ENCODE data around the gene BSDC1.
"Not testable (repeated sequence)": the region's sequence is repeated elsewhere in the genome, so short reads cannot be mapped to it uniquely, and the experiment has no call there.

BSDC1 gene, protein sequence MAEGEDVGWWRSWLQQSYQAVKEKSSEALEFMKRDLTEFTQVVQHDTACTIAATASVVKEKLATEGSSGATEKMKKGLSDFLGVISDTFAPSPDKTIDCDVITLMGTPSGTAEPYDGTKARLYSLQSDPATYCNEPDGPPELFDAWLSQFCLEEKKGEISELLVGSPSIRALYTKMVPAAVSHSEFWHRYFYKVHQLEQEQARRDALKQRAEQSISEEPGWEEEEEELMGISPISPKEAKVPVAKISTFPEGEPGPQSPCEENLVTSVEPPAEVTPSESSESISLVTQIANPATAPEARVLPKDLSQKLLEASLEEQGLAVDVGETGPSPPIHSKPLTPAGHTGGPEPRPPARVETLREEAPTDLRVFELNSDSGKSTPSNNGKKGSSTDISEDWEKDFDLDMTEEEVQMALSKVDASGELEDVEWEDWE

DNA sequence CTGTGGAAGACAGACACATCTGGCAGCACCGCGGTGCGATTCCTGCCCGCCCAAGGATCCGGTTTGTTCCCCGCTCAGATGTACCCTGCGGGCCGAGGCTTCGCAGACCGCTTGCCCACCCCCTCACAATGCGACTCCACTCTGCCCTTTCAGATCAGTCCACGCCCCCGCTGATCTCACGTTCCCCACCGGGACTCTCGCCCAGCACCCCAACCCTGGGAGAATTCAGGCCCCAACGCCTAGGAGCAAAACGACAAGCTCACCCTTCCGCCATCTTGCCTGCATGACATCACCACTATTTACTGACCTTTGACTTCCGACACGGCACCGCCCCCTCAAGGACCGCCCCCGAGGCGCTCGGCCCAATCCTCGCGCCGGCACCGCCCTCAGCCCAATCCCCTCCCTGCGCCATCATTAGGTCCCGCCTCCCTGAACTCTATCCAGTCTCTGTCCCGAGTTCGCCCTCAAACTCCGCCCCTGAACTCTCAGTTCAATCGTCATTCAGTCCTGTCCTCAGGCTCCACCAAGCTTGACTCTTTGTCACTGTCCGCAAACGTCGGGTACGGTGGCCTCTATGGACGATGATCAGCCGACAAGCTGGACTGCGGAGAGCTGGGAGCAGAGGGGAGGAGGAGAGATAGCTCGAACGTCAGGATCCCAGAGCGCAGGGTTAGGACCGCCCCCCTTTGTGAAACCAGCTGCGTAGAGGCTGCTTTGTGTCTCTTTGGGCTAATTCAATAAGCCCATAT is at the start of gene BSDC1:
TSS of gene BSDC1 (minus strand) at position 301 of the 749 bp plus-strand sequence. CDS start at position 274, 27 bp downstream.
- peak; percentile 98 for DNase-seq

DNA sequence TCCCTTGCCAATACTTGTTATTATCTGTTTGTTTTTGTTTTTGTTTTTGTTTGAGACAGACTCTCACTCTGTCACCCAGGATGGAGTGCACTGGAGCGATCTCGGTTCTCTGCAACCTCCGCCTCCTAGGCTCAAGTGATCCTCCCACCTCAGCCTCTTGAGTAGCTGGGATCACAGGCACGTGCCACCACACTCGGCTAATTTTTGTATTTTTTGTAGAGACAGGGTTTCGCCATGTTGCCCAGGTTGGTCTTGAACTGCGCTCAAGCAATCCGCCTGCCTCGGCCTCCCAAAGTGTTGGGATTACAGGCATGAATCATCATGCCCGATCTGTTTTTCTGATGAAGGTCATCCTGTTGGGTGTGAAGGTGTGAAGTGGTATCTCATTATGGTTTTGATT is 47.2 kb upstream of the BSDC1 start:
- not testable (repeated sequence) for DNase-seq

DNA sequence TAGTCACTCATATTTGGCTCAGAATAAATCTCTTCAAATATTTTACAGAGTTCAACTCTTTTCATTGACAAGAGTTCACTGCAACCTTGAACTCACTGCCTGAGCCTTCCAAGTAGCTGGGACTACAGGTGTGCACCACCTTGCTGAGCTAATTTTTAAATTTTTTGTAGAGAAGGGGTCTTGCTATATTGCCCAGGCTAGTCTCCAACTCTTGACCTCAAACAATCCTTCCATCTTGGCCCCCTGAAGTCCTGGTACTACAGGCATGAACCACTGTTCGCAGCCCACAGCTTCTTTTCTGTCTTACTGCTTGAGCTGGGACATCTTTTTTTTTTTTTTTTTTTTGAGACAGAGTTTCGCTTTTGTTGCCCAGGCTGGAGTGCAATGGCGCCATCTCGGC is 44.5 kb upstream of the BSDC1 start:
- not testable (repeated sequence) for DNase-seq

DNA sequence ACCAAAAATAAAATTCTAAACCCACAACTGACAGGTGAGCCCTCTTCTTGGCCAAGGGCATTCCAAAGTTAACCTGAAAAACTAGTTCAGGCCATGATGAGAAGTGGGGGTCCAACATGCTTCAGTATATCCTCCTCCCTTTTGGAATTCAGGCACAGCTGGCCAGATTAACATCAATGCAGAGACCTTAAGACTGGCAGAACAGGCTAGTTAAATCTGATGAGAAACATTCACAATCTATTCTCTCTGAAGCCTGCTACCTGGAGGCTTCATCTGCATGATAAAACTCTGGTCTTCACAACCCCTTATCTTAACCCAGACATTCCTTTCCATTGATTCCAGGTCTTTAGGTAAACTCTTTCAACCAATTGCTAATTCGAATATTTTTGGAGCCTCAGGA is 43.9 kb upstream of the BSDC1 start:
- DNase-seq, result no peak

DNA sequence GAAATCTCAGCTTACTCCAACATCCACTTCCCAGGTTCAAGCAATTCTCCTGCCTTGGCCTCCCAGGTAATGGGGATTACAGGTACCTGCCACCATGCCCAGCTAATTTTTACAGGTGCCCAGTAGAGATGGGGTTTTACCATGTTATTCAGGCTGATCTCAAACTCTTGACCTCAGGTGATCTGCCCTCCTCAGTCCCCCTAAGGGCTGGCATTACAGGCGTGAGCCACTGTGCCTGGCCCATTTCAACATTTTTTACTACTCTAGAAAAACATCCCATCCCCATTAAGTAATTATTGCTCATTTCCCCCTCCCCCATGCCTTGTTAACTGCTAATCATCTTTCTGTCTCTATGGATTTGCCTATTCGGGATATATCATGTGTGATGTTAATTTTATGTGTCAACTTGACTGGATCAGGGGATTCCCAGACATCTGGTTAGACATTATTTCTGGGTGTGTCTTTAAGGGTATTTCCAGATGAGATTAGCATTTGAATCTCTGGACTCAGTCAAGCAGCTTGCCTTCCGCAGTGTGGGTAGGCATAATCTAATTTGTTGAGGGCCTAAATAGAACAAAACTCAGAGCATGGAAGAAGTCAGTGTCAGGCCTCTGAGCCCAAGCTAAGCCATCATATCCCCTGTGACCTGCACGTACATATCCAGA is 37.6 kb upstream of the BSDC1 start:
- DNase-seq, result no peak

DNA sequence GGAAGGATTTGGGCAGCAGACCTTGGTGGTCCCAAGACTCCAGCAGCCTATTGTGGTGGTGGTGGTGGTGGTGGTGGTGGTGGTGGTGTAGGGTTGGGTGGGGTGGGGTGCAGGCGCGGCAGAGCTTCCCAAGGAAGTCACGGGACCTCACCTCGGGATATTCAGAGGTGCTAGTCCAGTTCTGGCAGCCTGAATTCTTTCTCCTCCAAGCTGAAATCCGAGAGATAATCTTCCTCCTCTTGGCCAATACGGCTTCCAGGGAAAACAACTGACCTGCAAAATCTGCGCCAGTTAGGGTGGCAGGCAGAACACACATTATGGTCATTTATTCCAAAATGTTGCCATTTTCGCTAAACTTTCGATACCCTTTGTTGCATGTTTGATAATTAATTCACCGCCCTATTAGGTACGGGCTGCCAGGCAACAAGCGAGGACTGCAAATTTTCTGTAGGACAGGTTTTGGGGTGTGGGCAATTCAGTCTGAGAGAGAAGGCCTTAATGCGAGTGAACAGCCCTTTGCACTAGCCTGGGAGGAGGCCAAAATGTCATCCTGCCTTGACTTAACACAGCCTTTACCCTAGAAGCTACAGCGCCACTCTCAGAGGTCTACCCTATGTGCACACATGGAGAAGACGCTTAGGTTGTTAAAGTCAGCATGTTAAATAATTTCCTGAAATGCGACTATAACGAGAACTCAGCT is 33.2 kb upstream of the BSDC1 start:
- DNase-seq, result no peak

DNA sequence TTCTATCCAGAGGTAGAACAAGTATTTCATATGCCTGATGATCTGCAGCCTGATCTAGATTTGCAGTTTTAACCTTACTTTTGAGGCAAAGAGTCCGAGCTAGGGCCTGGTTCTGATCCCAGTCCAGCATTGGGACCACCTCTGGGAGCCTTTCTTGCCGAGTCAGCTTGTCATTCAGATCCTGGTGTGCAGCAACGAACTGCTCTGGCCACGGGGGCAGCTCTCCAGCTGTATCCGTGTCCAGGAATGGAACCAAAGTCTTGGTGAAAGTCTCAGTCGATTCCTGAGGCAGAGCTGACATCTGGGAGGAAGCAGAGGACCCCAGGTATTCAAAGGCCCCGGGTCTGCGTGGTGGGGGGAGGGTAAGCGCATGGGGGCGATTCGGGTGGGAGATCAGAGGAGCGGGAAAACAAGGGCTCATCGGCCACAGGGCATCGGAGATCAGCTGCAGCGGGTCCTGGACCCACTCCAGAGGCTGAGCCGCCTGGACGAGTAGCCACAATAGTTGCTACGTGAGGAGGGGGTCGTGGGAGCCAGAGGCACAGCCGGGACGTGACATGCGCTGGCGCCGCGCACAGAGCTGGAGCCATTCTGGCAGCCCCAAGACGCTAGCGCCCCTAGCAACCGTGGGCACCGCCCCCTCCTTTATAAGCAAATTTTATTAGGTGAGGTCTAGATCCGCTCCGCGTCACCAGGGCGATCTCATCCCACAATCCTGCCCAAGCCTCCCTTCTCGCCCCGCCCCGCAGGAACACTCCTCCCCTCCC is 32.4 kb upstream of the BSDC1 start:
- DNase-seq, result no peak

DNA sequence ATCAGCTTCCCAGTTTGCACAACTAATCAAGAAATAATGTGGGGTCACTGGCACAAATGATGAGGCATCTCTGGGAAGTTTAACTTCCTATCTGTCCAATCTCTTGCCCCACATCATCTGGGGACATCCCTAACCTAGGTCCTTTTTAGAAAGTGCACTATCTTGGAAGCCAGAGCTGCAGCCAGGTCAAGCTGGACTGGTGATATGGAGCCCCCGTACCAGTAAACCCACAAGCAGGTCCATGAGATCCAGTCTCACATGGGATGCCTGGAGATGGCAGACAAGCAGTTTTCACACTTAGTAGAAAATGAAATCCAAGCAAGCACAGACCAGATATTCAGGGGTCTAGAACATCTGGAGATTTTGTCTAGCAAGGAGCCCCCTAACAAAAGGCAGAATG is 27.5 kb upstream of the BSDC1 start:
- no peak for DNase-seq

DNA sequence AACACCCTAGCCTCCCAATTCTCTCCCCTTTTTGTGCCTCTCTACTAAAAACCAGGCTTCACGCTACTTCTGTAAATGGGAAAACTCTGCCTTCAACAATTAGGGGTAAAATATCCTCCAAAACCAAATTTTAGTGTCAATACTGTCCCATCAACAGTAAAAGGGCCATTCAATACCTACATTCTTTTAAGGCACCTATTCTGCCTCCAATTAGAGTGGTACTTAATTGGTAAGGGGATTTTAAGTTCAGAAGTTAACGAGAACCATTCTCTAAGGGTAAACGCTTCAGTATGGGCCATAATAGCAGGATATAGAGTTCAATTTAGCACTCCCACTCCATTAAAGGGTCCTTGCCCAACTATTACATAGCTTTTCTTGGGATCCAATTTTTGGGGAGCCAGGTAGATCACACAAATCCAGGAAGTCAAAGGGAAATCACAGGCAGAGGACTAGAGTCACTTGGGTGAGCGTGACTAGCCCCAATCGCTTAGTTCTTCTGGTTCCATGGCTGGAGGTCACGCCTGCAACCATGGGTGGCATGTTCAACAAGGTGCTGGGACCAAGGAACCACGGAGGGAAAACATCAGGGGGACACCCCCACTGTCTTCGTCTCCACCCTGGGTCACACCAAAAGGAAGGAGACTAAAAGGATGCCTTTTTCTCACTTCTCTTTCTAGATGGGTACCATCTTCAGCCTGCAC is 20.1 kb upstream of the BSDC1 start:
- DNase-seq, result no peak

DNA sequence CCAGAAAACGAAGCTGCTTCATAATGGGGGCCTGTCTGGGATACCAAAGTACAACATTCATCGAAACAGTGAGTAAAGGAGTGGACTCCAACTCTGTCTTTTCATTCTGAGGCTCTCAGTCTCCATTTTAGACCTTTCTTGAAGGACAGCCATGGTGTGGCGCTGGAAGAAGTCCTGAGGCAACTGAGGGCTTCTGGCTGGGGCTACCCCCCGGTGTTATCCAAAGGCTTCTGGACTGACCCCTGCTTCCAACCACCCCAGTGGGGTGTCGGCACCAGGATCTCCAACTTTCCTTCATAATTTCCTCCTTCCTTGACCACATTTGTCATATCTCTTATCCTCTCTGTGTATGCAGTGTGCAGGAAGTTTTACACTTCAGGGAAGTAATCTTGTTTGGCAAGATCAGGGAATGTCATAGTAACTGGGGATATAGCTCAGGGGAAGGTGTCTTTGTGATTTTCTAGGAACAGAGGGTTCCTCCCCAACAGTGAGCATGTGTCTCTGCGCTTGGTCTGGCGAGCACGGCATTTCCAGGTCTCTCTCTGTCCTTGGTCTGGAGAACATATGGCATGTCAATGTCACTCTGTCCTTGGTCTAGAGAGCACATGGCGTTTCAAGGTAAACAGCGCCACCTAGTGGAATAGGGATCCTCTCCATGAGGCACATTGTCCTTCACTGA is 19.4 kb upstream of the BSDC1 start:
- peak; percentile 85 for DNase-seq

DNA sequence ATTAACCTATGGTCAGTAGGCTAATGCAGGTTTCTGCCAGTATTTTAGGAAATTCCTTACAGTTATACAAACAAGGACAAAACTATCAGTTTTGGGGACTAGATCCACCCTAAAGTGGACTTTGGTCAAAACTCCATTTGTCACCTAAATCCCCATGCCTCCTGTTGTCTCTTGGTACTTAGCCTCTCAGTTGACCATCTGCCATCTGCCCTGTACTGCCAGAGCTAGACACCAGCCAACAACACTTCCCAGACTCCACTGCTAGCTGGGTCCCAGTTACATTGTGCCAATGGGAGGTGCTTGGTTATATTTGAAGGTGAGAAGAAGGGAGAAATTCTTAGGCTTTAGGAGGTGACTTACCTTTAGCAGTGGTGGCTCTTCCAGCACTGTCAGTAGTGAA is 17.0 kb upstream of the BSDC1 start:
- no peak for DNase-seq

DNA sequence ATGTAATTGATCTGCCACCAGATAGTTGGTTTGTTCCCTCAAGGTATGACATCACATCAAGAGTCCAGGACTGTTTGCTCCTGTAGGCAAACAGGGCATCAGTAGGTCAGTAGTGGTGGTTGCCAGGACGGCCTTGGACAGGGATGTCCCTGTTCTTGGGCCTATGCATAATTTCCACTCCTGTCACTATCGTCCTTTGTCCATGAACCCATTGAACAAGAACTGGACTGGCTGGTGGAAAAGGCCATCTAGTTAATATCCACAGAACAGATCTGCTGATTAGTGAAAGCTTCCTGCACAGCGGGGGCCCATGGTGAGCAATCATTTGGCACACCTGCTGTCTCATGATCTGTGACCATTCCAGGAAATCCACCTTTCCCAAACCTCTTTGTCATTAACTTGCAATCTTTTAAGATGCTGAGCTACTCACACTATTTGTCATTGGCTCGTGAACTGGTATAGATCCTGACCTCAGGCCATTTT is 12.4 kb upstream of the BSDC1 start:
- no peak for DNase-seq

DNA sequence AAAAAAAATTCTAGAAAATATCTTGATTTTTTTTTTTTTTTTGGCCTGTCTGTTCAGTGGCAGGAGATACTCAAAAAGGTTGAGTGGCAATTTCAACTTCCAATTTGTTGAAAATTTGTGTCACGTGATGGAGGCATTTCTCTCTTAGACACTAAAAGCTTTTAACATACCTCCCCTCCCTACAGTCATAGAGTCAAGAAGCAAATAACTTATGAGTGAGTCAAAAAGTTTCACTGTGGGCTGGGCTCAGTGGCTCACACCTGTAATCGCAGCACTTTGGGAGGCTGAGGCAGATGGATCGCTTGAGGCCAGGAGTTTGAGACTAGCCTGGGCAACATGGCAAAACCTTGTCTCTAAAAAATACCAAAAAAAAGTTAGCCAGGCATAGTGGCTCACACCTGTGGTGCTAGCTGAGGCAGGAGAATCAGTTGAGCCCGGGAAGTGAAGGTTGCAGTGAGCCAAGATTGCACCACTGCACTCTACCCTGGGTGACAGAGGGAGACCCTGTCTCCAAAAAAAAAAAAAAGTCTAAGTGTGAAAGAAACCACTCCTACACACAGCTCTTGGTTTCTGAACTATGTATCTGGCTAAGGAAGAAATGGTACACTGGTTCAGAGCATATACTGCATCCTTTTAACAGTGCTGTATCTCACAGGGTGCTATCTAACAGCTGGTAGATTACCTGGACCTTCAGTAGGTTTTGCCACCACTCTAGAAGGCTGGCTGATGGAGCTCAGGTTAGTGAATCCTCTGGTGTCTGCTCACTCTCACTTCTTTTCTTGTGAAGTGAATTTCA is 11.6 kb upstream of the BSDC1 start:
- no peak for DNase-seq

DNA sequence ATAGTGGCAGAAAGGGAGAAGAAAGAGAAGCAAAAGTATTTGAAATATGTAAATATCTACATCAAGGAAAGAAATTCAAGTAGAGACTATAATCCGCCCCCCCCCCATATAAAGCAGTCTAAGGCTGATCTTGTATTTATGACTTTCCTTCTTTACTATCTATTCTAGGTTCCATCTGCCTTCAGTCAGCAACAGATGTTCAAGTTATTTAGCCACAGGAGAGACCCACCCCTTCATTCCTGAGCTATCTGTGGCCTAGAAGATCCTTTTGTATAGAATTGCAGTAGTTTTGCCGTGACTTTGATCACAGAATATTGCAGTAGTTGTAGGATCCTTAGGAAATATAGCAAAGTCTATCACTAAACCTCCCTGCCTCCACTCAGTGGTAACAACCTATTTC is 10.7 kb upstream of the BSDC1 start:
- no peak for DNase-seq

DNA sequence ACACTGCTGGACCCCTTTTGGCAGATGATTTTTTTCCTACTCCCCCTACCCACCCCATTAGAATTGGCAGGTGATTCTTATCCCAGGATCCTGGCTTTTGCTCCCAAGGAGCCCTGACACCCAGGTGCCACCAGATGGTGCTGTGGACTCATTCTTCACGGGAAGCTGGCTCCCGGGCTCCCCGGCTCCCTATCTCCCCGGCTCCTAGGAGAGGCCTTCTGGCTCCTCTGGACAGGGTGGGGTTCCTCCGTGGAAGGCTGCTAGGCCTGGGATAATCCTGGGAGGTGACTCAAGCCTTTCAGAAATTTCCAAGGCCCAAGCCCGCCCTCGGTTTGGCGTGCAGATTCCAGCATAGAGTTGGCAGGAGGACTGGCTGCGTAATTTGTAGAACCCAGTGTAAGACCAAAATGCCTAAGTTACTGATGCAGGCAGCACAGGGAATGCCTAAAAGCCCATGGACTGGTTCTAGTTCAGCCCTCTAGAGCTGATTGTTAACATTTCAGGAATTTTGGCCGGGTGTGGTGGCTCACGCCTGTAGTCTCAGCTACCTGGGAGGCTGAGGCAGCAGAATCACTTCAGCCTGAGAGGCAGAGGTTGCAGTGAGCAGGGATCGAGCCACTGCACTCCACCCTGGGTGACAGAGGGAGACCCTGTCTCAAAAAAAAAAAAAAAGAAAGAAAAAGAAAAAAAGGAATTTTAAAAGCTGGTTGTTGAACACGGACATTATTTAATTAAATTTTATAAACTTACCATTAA is 6.8 kb upstream of the BSDC1 start:
- DNase-seq, result peak; percentile 58

DNA sequence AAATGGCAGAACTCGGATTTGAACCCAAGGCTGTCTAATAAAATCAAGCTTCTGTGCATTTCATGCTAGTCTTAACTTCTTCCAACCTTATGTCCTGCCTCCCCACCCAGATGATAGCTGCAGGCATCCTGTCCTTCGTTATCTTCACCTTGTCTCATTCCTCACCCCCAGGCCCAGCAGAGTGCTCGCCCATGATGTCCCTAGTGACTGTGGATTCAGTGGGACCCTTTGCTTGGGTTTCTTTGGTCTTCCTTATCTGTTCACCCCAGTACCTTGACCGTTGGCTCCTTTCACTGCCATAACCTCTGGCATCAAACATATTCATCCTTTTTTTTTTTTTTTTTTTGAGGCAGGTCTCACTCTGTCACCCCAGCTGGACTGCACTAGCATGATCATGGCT is 5.6 kb upstream of the BSDC1 start:
- DNase-seq, result no peak

DNA sequence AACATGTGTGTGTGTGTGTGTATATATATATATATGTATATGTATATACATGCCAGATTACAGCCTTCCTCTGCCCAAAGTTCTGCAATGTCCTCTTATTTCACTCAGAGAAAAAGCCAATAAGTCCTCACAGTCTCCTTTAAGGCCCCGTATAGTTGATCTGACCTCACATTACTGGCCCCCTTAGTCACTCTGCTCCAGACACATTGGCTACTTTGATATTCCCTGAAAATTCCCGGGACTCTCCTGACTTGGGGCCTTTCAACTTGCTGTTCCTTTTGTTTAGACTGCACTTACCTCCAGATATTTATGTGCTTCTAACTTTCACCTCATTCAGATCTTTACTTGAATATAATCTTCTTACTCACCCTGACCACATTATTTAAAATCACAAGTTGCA is 4.2 kb upstream of the BSDC1 start:
- no peak for DNase-seq

DNA sequence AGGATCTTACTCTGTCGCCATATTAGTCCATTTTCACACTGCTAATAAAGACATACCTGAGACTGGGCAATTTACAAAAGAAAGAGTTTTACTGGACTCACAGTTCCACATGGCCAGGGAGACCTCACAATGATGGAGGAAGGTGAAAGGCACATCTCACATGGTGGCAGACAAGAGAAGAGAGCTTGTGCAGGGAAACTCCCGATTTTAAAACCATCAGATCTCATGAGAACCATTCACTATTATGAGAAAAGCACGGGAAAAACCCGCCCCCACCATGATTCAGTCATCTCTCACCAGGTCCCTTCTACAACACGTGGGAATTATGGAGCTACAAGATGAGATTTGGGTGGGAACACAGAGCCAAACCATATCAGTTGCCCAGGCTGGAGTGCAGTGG is 2.3 kb upstream of the BSDC1 start:
- not testable (repeated sequence) for DNase-seq

DNA sequence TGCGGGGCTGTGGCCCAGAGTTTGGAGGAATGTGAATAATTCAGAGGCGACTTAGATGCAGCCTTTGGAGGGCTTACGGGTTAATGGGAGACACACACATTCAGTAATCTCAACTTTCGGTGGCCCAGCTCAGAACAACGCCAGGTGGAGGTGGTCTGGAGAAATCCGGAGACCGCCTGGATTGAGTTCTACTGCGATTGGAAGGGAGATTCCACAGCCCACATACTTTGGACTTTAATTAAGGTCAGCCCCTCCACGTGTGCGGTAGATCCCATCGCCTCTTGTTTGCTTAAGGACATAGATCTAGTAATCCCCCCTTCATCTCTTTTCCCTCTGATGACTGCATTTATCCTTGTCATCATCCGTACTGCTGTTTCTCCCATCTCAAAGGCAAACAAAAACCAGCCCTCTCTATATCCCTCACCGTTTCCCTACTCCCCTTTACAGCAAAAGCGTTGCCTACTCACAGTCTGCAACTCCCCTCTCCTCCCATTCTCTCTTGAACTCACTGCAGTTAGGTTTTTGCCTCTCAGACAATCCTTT is 720 bp upstream of the BSDC1 start:
- no peak for DNase-seq
